Mammary epithelial cell (primary cell): Measurements from ENCODE around the gene NOL11.

Source experiments
- CTCF ChIP-seq, 2 donors: IDR thresholded peaks in 1 of 2; conservative IDR thresholded peaks in 1 of 2; 2 replicates each; pipeline ENCODE4 v1.5.1; 2011 to 2012; ENCODE audit warnings: inconsistent platforms in 2 of 2, low read length in 2 of 2, mild to moderate bottlenecking in 2 of 2, control low read depth in 1 of 2, low read depth in 1 of 2; ENCODE audit not compliant: insufficient read depth in 1 of 2; ENCODE audit errors: extremely low read depth in 1 of 2
- EZH2 ChIP-seq: IDR thresholded peaks from 2 replicates; pipeline ENCODE4 v1.6.1; 2012; ENCODE audit warnings: low read length, inconsistent platforms, borderline replicate concordance

DNA sequence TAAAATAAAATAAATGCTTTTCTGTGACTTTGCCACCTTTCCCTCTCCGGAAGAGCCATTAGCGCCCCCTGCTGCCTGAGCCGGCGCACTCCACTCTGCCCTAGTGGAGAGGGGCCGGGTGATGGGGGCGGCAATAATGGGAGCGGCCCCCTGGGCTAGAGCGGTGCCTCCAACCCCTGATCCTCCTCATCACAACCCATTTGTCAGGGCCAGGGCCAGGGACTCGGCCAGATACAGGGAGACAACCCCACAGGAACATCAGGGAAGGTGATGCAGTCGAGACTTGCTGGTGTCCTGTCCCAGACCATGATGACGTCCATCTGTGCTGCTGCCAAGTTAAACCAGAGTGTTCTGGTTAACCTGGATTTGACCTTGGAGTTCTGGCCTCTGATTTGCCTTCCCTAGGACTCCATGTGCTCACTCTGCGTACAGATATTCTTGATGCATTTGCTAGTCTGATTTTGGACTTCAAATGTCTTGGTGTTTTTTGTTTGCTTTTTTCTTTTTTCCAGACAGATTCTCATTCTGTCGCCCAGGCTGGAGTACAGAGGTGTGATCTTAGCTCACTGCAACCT lies 61.4 kb downstream of the NOL11 start:
- TF ChIP-seq CTCF (conservative IDR thresholded peaks at IDR 0.05 in 1 of 2, IDR thresholded peaks at IDR 0.05 in 1 of 2; ENCODE audit: extremely low read depth in 1 of 2, insufficient read depth in 1 of 2, low read depth in 1 of 2, low read length in 2 of 2) (peak; percentile 57 to 69), EZH2 (no peak)
